Keratinocyte (primary cell): ENCODE measurements around the gene ATP2B1. TPM values are rescaled to one million over a fixed set of nuclear protein-coding genes. Genes with fewer than 3 reads are reported as not detected.
A peak's percentile ranks its signal among the peaks of the same experiment; 100 is the strongest.

Experiments
- DNase-seq: peaks from one replicate; pipeline ENCODE4 v3.0.0-alpha.2; 2011; ENCODE audit warnings: low read depth, missing footprints, low spot score
- FAIRE-seq: peaks from 2 replicates; lab custom pipeline; 2011; peaks lifted over from hg19 to GRCh38; lab: Jason Lieb, UNC
- H2AFZ ChIP-seq: 2 replicates; pipeline ENCODE4 v1.6.0; 2012; ENCODE audit warnings: low read length, control low read depth, inconsistent platforms; ENCODE audit not compliant: control insufficient read depth
- H3K27ac ChIP-seq: 2 replicates; pipeline ENCODE4 v1.5.1; 2011; ENCODE audit warnings: low read length; ENCODE audit not compliant: control insufficient read depth, insufficient read depth
- H3K27me3 ChIP-seq: 3 replicates; pipeline ENCODE4 v1.6.0; 2011; ENCODE audit warnings: low read length; ENCODE audit not compliant: control insufficient read depth, insufficient read depth; ENCODE audit errors: extremely low read depth
- H3K36me3 ChIP-seq, 2 experiments: 2 replicates in 1 of 2; 3 replicates in 1 of 2; pipeline ENCODE4 v1.5.1; 2011; ENCODE audit warnings: low read length in 2 of 2, mild to moderate bottlenecking in 1 of 2; ENCODE audit not compliant: control insufficient read depth in 2 of 2, insufficient read depth in 2 of 2; ENCODE audit errors: extremely low read depth in 1 of 2
- H3K4me1 ChIP-seq: 3 replicates; pipeline ENCODE4 v1.5.1; 2011; ENCODE audit warnings: low read length; ENCODE audit not compliant: control insufficient read depth, insufficient read depth; ENCODE audit errors: extremely low read depth
- H3K4me2 ChIP-seq: 3 replicates; pipeline ENCODE4 v1.6.0; 2011; ENCODE audit warnings: low read depth, low read length; ENCODE audit not compliant: control insufficient read depth, insufficient read depth; ENCODE audit errors: extremely low read depth
- H3K4me3 ChIP-seq, 3 experiments: fragments of 200-600 bp in 1 of 3; sonication (generic) in 1 of 3; 2 replicates in 2 of 3; 3 replicates in 1 of 3; pipeline ENCODE4 v1.5.1; 2011 to 2016; ENCODE audit warnings: low read length in 3 of 3, mild to moderate bottlenecking in 3 of 3, control low read depth in 2 of 3, inconsistent platforms in 1 of 3, low read depth in 1 of 3, mixed read lengths in 1 of 3, mixed run types in 1 of 3, moderate library complexity in 1 of 3; ENCODE audit not compliant: control insufficient read depth in 2 of 3, insufficient read depth in 2 of 3; ENCODE audit errors: extremely low read depth in 1 of 3
- H3K79me2 ChIP-seq: 2 replicates; pipeline ENCODE4 v1.6.0; 2012; ENCODE audit warnings: low read length; ENCODE audit not compliant: control insufficient read depth, insufficient read depth
- H3K9ac ChIP-seq: 3 replicates; pipeline ENCODE4 v1.6.0; 2011; ENCODE audit warnings: low read length; ENCODE audit not compliant: control insufficient read depth, insufficient read depth; ENCODE audit errors: extremely low read depth
- H3K9me1 ChIP-seq: 3 replicates; pipeline ENCODE4 v1.6.0; 2011; ENCODE audit warnings: low read length; ENCODE audit not compliant: control insufficient read depth, insufficient read depth; ENCODE audit errors: extremely low read depth
- H3K9me3 ChIP-seq: 2 replicates; pipeline ENCODE4 v1.5.1; 2012; ENCODE audit warnings: low read depth, low read length; ENCODE audit not compliant: control insufficient read depth
- H4K20me1 ChIP-seq: 3 replicates; pipeline ENCODE4 v1.6.0; 2011; ENCODE audit warnings: low read length; ENCODE audit not compliant: control insufficient read depth, insufficient read depth; ENCODE audit errors: extremely low read depth
- EZH2 ChIP-seq: IDR thresholded peaks from one replicate; pipeline ENCODE4 v1.6.1; 2012; ENCODE audit warnings: inconsistent platforms, mild to moderate bottlenecking, low read length, moderate library complexity
- dilution Hi-C: fragments of 300-500 bp; cut with MboI; formaldehyde crosslinking; loops from one replicate; pipeline ENCODE4 v1.7.0; 2020; ENCODE audit warnings: low sequenced_read_pairs; ENCODE audit not compliant: extremely low pct_ligation_motif_present
- polyA plus RNA-seq, 5 experiments: library from polyadenylated mRNA; depleted of rRNA in 3 of 5; stranded (reverse) in 3 of 5; stranded (forward) in 1 of 5; unstranded in 1 of 5; fragments of >200 nt; gene quantifications; 1 replicate in 1 of 5; 2 replicates in 3 of 5; 3 replicates in 1 of 5; pipeline versions ENCODE4 v1.2.1 to v1.2.3, GENCODE V29; 2011 to 2012; ENCODE audit warnings: missing spikeins in 2 of 5, low read depth in 1 of 5, low replicate concordance in 1 of 5
- TF ChIP-seq, protein P1 (sequence below), 3 experiments: IDR thresholded peaks in 1 of 3; conservative IDR thresholded peaks in 1 of 3; optimal IDR thresholded peaks in 1 of 3; 2 replicates in 2 of 3; 3 replicates in 1 of 3; pipeline versions ENCODE3 to v1.5.1; 2011; ENCODE audit warnings: low read length in 3 of 3, mild to moderate bottlenecking in 3 of 3, moderate library complexity in 2 of 3, control low read depth in 1 of 3, inconsistent platforms in 1 of 3; ENCODE audit not compliant: insufficient read depth in 2 of 3; ENCODE audit errors: extremely low read depth in 1 of 3

ATP2B1 gene
- polyA plus RNA-seq, 1 donor (not counting 4 experiments of a cell fraction or from before 2014, with no cell fraction given) = 24.6 TPM

GRCh38 chr12:89709995-89710872 lies 1.6 kb upstream of the ATP2B1 start:
- H3K9me3 ChIP-seq = peaks cover 2% of the 10 kb centered on the region
- H3K79me2 ChIP-seq = peaks cover 31% of the 10 kb centered on the region
- FAIRE-seq = no peak
- peak overlapping the region; percentile 62 to 95 (median 91) for H3K4me3 ChIP-seq
- H3K9me1 ChIP-seq = no peaks in the 10 kb centered on the region
- H4K20me1 ChIP-seq = no peaks in the 10 kb centered on the region
- peak overlapping the region; percentile 91 for H3K27ac ChIP-seq
- peak overlapping the region; percentile 94 for H3K9ac ChIP-seq
- dilution Hi-C loops = no loop called here
- H3K4me2 ChIP-seq = peak overlapping the region; percentile 85
- peaks cover 11% of the 10 kb centered on the region for H3K4me1 ChIP-seq
- no peaks in the 10 kb centered on the region for H3K36me3 ChIP-seq
- no peak for DNase-seq
- TF ChIP-seq EZH2 = no peak
- TF ChIP-seq, protein P1, sequence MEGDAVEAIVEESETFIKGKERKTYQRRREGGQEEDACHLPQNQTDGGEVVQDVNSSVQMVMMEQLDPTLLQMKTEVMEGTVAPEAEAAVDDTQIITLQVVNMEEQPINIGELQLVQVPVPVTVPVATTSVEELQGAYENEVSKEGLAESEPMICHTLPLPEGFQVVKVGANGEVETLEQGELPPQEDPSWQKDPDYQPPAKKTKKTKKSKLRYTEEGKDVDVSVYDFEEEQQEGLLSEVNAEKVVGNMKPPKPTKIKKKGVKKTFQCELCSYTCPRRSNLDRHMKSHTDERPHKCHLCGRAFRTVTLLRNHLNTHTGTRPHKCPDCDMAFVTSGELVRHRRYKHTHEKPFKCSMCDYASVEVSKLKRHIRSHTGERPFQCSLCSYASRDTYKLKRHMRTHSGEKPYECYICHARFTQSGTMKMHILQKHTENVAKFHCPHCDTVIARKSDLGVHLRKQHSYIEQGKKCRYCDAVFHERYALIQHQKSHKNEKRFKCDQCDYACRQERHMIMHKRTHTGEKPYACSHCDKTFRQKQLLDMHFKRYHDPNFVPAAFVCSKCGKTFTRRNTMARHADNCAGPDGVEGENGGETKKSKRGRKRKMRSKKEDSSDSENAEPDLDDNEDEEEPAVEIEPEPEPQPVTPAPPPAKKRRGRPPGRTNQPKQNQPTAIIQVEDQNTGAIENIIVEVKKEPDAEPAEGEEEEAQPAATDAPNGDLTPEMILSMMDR (optimal IDR thresholded peaks at IDR 0.05 in 1 of 3, IDR thresholded peaks at IDR 0.05 in 1 of 3, conservative IDR thresholded peaks at IDR 0.05 in 1 of 3; ENCODE audit: extremely low read depth in 1 of 3, insufficient read depth in 2 of 3, low read length in 3 of 3) = no peak
- no peaks in the 10 kb centered on the region for H3K27me3 ChIP-seq
- peak overlapping the region; percentile 75 for H2AFZ ChIP-seq

DNA sequence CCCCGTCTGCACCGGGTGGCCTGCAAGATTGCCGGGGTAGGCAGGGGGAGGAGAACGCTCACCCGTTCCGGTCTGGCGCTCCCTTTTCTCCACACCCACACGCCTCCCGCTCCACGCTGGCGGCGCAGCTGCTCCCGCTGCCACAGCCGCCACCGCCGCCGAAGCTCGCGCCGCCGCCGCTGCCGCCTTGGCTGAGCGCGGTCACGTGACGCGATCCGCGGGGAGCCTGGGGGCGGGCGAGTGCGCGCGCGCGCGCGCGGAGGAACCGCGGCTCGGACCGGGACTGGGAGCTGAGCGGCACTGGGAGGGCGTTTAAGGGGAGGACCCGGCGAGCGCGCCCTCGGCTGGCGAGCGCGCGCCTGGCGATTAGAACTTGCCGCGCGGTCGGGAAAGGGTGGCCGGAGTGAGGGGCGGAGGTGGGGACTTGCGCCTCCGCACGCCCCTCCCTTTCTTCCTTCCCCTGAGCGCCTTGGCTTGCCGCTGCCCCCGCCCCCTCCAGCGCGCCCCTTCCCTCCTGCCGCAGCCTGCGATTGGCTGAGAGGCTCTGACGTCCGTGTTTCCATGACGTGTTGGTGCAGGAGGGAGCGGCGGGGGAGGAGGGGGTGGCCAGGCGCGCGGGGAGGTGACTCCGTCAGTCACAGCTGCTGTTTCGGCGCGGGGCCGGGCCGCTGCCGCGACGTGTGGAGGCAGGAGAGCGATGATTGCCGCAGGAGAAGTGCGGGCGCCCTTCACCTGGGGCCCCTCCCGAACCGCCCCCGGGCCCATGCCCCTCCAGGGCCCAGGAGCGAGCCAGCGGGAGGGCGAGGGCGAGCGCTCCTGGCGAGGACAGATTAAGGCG lies 738 bp upstream of the ATP2B1 start:
- FAIRE-seq = peak; percentile 67
- no peaks in the 10 kb centered on the region for H3K9me3 ChIP-seq
- peak overlapping the region; percentile 85 for H3K4me2 ChIP-seq
- no peak for TF ChIP-seq EZH2
- TF ChIP-seq, protein P1 (optimal IDR thresholded peaks at IDR 0.05 in 1 of 3, IDR thresholded peaks at IDR 0.05 in 1 of 3, conservative IDR thresholded peaks at IDR 0.05 in 1 of 3; ENCODE audit: extremely low read depth in 1 of 3, insufficient read depth in 2 of 3, low read length in 3 of 3) = no peak
- peak overlapping the region; percentile 91 for H3K27ac ChIP-seq
- H3K9me1 ChIP-seq = no peaks in the 10 kb centered on the region
- H3K36me3 ChIP-seq = no peaks in the 10 kb centered on the region
- no peaks in the 10 kb centered on the region for H3K27me3 ChIP-seq
- peak overlapping the region; percentile 94 for H2AFZ ChIP-seq
- dilution Hi-C loops = no loop called here
- H3K79me2 ChIP-seq = peaks cover 40% of the 10 kb centered on the region
- H4K20me1 ChIP-seq = no peaks in the 10 kb centered on the region
- H3K9ac ChIP-seq = peak overlapping the region; percentile 94
- DNase-seq = peak; percentile 83
- peaks cover 16% of the 10 kb centered on the region for H3K4me1 ChIP-seq
- peak overlapping the region; percentile 89 to 95 (median 91) for H3K4me3 ChIP-seq
